Mesendoderm (in vitro differentiated cells): ENCODE data around the gene ZNF143.

Experiments used
- DNase-seq: peaks from one replicate; pipeline ENCODE4 v3.0.0; 2013
- H2AK5ac ChIP-seq: 2 replicates; pipeline ENCODE4 v1.6.1; 2013; ENCODE audit warnings: low read length, inconsistent platforms
- H2BK120ac ChIP-seq: 2 replicates; pipeline ENCODE4 v1.6.1; 2013; ENCODE audit warnings: low read depth, mild to moderate bottlenecking, low read length, moderate library complexity, mixed read lengths
- H2BK15ac ChIP-seq: replicated peaks from 2 replicates; pipeline ENCODE4 v1.6.1; 2013; ENCODE audit warnings: low read depth, mild to moderate bottlenecking, moderate library complexity
- H2BK5ac ChIP-seq: 2 replicates; pipeline ENCODE4 v1.6.1; 2013; ENCODE audit warnings: low read length, inconsistent platforms
- H3K18ac ChIP-seq: 2 replicates; pipeline ENCODE4 v1.6.1; 2013; ENCODE audit warnings: mild to moderate bottlenecking, low read length, mixed read lengths
- H3K23ac ChIP-seq: one replicate; pipeline ENCODE4 v1.6.1; 2013; ENCODE audit warnings: low read length
- H3K27ac ChIP-seq: 2 replicates; pipeline ENCODE4 v1.5.1; 2013; ENCODE audit warnings: low read depth, mild to moderate bottlenecking, inconsistent platforms, low read length, moderate library complexity
- H3K27me3 ChIP-seq: 2 replicates; pipeline ENCODE4 v1.6.1; 2013; ENCODE audit warnings: low read length, control low read depth, mild to moderate bottlenecking, inconsistent platforms; ENCODE audit not compliant: insufficient read depth, poor library complexity
- H3K36me3 ChIP-seq: 2 replicates; pipeline ENCODE4 v1.6.1; 2013; ENCODE audit warnings: low read length, inconsistent platforms; ENCODE audit not compliant: control insufficient read depth, insufficient read depth
- H3K4ac ChIP-seq: one replicate; pipeline ENCODE4 v1.6.1; 2013; ENCODE audit warnings: low read depth, mild to moderate bottlenecking, low read length, moderate library complexity
- H3K4me1 ChIP-seq: 2 replicates; pipeline ENCODE4 v1.6.1; 2013; ENCODE audit warnings: low read depth, low read length, inconsistent platforms; ENCODE audit not compliant: control insufficient read depth
- H3K4me2 ChIP-seq: 2 replicates; pipeline ENCODE4 v1.6.1; 2013; ENCODE audit warnings: low read length
- H3K4me3 ChIP-seq: 2 replicates; pipeline ENCODE4 v1.5.1; 2013; ENCODE audit warnings: mild to moderate bottlenecking, low read length
- H3K56ac ChIP-seq: one replicate; pipeline ENCODE4 v1.6.1; 2013; ENCODE audit warnings: low read length
- H3K79me1 ChIP-seq: 2 replicates; pipeline ENCODE4 v1.6.1; 2013; ENCODE audit warnings: low read length, inconsistent platforms
- H3K79me2 ChIP-seq: 2 replicates; pipeline ENCODE4 v1.6.1; 2013; ENCODE audit warnings: mild to moderate bottlenecking, low read length; ENCODE audit not compliant: control insufficient read depth, insufficient read depth
- H3K9ac ChIP-seq: 2 replicates; pipeline ENCODE4 v1.6.1; 2013; ENCODE audit warnings: low read length, inconsistent platforms
- H4K5ac ChIP-seq: one replicate; pipeline ENCODE4 v1.6.1; 2013; ENCODE audit warnings: low read length
- H4K8ac ChIP-seq: one replicate; pipeline ENCODE4 v1.6.1; 2013; ENCODE audit warnings: low read depth, mild to moderate bottlenecking, control low read depth, low read length, moderate library complexity
- WGBS: extraction: QIAGEN DNeasy Blood & Tissue Kit; methylation state at CpG from one replicate; pipeline ENCODE4 v1.1.7; 2013; ENCODE audit warnings: low lambda C conversion rate, missing lambda C conversion rate; ENCODE audit not compliant: insufficient coverage; ENCODE audit errors: extremely low coverage; 5-methylcytosine and 5-hydroxymethylcytosine counted together

Gene ZNF143

DNA sequence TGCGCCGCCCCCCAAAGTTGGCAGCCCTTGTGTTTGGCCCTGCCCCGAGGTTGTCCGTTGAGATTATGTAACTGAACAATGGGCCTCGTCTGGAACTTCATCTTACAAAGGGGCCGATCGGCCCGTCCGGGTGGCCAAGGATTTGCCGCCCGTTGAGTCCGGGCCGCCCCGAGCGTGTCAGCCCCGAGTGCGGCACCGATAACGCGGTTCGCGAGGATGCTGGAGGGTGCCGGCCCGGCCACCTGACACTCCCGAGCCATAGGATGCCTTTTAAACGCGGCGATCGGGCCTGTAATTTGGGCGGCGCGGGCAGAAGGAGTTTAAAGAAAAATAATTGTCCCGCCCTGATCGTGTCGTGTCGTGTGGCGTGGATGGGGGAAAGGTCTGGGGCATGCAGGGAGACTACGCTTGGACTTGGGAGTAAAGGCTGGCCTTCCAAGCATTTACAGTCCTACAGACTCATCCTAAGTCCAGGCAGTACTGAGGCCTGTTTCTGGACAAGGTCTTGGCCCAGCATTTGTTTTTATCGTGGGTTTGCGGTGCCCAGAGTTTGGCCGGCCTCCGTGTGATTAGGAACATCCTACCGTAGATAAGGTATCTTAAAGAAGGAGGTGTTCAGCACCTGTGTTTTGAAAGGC, 113.9 kb downstream of the ZNF143 start:
- Histone ChIP-seq H3K4me2 (peak overlapping the region; percentile 67), H3K4ac (peak overlapping the region; percentile 98), H3K4me3 (peak overlapping the region; percentile 87), H2AK5ac (no peak overlapping the region), H3K4me1 (peaks cover 4% of the 10 kb centered on the region), H3K9ac (peak overlapping the region; percentile 93), H3K79me1 (peaks cover 5% of the 10 kb centered on the region), H2BK15ac (no peak overlapping the region), H3K79me2 (peaks cover 44% of the 10 kb centered on the region), H3K18ac (peak overlapping the region; percentile 93), H3K27me3 (no peaks in the 10 kb centered on the region), H4K5ac (no peak overlapping the region), H2BK120ac (peak overlapping the region; percentile 84), H3K27ac (peak overlapping the region; percentile 99), H3K36me3 (peaks cover 6% of the 10 kb centered on the region), H3K56ac (peak overlapping the region; percentile 95), H4K8ac (no peak overlapping the region), H3K23ac (peak overlapping the region; percentile 51), H2BK5ac (no peak overlapping the region)
- DNase-seq, result peak; percentile 34
- no CpG with 5 or more reads among the region's 43 CpGs for WGBS

DNA sequence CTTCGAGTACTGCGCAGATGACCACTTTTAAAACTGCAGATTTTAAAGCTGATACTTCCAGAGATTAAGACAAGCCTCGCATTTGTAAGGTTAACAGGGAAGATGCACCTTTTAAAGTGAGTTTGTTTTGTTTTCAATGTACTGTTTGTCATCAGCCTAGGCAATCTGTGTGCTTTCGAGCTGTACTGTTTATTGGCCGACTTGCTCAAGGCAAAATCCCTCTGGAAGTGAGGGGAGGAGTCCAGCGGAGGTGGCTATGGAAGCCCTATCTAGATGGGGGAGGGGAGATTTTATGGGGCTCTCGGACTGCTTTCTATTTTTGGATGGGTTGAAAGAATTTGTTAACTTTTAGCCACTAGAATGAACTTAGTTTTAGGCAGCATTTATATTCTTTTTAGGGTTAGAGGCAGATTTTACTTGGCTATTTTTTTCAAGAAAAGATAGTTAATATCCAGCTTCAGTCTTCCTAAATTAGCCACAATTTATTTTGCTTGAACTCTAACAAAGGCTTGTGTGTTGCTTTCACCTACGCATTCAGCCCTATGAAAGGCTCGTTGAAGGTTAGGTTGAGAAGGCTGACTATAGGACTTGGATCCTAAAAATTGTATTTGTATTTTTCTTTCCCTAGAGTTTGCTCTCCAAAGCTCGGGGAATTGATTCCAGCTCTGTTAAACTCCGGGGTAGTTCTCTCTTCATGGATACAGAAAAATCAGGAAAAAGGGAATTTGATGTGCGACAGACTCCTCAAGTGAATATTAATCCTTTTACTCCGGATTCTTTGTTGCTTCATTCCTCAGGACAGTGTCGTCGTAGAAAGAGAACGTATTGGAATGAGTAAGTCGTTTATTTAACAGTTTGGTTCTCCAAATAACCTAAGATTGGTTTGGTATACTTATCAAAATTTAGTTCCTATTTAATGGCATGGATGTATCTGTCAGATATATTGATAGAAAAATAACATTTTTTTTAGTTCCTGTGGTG, 114.7 kb downstream of the ZNF143 start:
- peak overlapping the region; percentile 22 for H3K4ac ChIP-seq
- peak overlapping the region; percentile 99 for H3K27ac ChIP-seq
- DNase-seq, result peak; percentile 91
- no peak overlapping the region for H2BK5ac ChIP-seq
- H3K9ac ChIP-seq, result peak overlapping the region; percentile 93
- H4K5ac ChIP-seq, result no peak overlapping the region
- peaks cover 44% of the 10 kb centered on the region for H3K79me2 ChIP-seq
- no peak overlapping the region for H2AK5ac ChIP-seq
- peaks cover 5% of the 10 kb centered on the region for H3K79me1 ChIP-seq
- no CpG with 5 or more reads among the region's 17 CpGs for WGBS
- H2BK15ac ChIP-seq, result no peak overlapping the region
- peak overlapping the region; percentile 95 for H3K56ac ChIP-seq
- peaks cover 6% of the 10 kb centered on the region for H3K36me3 ChIP-seq
- no peak overlapping the region for H4K8ac ChIP-seq
- H3K18ac ChIP-seq, result peak overlapping the region; percentile 42
- peak overlapping the region; percentile 87 for H3K4me3 ChIP-seq
- H3K27me3 ChIP-seq, result no peaks in the 10 kb centered on the region
- peaks cover 4% of the 10 kb centered on the region for H3K4me1 ChIP-seq
- peak overlapping the region; percentile 88 for H3K4me2 ChIP-seq
- H2BK120ac ChIP-seq, result peak overlapping the region; percentile 91
- no peak overlapping the region for H3K23ac ChIP-seq

DNA sequence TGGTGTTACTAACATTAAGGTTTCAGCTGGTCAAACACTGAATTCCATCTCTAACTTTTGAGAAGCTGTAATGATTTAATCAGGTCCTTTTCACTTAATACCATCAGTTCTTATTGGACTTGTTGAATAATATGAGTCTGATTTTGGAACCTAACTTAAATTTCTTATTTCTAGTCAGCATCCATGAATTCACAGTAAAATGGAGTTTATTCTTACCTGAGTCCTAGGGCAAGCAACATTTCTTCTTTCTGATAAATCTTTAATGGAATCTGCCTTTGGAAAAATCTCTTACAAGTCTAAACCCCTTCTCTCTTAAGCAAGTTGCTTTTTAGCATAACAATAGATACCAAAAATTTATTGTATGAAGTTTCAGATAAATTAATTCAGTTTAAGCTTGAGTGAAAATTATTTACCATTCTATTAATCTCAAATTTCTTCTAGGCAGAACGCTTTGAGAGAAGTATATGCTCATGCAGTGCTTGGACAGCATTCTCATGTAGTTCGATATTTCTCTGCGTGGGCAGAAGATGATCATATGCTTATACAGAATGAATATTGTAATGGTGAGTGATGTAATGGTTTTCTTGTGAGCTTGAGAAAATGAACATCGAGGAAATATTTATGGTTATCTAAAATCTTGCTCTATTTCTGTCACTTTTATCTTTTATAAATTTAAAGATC, 116.0 kb downstream of the ZNF143 start:
- Histone ChIP-seq H3K18ac (no peak overlapping the region), H2AK5ac (no peak overlapping the region), H4K5ac (no peak overlapping the region), H3K4ac (no peak overlapping the region), H3K4me2 (peak overlapping the region; percentile 35), H2BK15ac (no peak overlapping the region), H3K4me3 (no peak overlapping the region), H3K9ac (peak overlapping the region; percentile 62), H3K79me2 (peaks cover 48% of the 10 kb centered on the region), H3K27me3 (no peaks in the 10 kb centered on the region), H3K56ac (peak overlapping the region; percentile 54), H4K8ac (no peak overlapping the region), H3K27ac (no peak overlapping the region), H2BK120ac (no peak overlapping the region), H3K23ac (no peak overlapping the region), H3K36me3 (peaks cover 9% of the 10 kb centered on the region), H3K4me1 (peaks cover 4% of the 10 kb centered on the region), H2BK5ac (no peak overlapping the region), H3K79me1 (peaks cover 8% of the 10 kb centered on the region)
- DNase-seq, result no peak
- 100% methylated on average over 1 of the region's 4 CpGs for WGBS

GRCh38 chr11:9577556-9577955, 116.7 kb downstream of the ZNF143 start:
- no CpG with 5 or more reads among the region's 7 CpGs for WGBS
- peaks cover 9% of the 10 kb centered on the region for H3K36me3 ChIP-seq

More at GRCh38 chr11:9577556-9577955, 116.7 kb downstream of the ZNF143 start:
- no peak overlapping the region for H2BK5ac ChIP-seq
- no peak overlapping the region for H4K8ac ChIP-seq
- H3K27me3 ChIP-seq, result no peaks in the 10 kb centered on the region
- H3K23ac ChIP-seq, result no peak overlapping the region
- H2BK15ac ChIP-seq, result no peak overlapping the region
- peaks cover 48% of the 10 kb centered on the region for H3K79me2 ChIP-seq
- H3K4me2 ChIP-seq, result peak overlapping the region; percentile 23
- H3K18ac ChIP-seq, result no peak overlapping the region
- H3K79me1 ChIP-seq, result peaks cover 8% of the 10 kb centered on the region
- no peak for DNase-seq
- H3K56ac ChIP-seq, result peak overlapping the region; percentile 46
- H2BK120ac ChIP-seq, result no peak overlapping the region
- H4K5ac ChIP-seq, result no peak overlapping the region
- peak overlapping the region; percentile 39 for H3K9ac ChIP-seq
- H3K4me1 ChIP-seq, result peaks cover 4% of the 10 kb centered on the region
- no peak overlapping the region for H2AK5ac ChIP-seq
- H3K4me3 ChIP-seq, result no peak overlapping the region
- H3K4ac ChIP-seq, result no peak overlapping the region
- H3K27ac ChIP-seq, result no peak overlapping the region
